B cell (primary cell): Measurements from ENCODE around the gene SLIRP. TPM values are rescaled to one million over a fixed set of nuclear protein-coding genes. Genes with fewer than 3 reads are reported as not detected.

Experiments
- ATAC-seq: fragments of 200-7000 bp; cut with Tn5 transposase; one replicate; pipeline ENCODE4 v1.10.0; 2021; ENCODE audit warnings: low read depth, mild to moderate bottlenecking, moderate number of reproducible peaks, moderate library complexity
- CTCF ChIA-PET: fragments of 350-600 bp; sonication (Branson Sonifier 250); formaldehyde crosslinking; loops from one replicate; lab custom pipeline; 2021; ENCODE audit warnings: antibody characterized with exemption, inconsistent platforms; lab: Charles Lee
- POLR2A ChIA-PET: fragments of 350-600 bp; sonication (Branson Sonifier 250); formaldehyde crosslinking; loops from one replicate; lab custom pipeline; 2021; ENCODE audit warnings: antibody characterized with exemption; lab: Charles Lee
- DNase-seq: peaks from one replicate; pipeline ENCODE4 v3.0.0; 2013
- H2AFZ ChIP-seq: 2 replicates; pipeline ENCODE4 v1.6.1; 2012; ENCODE audit warnings: mild to moderate bottlenecking, low read depth, low read length; ENCODE audit not compliant: insufficient read depth, poor library complexity, severe bottlenecking
- H3K27ac ChIP-seq, 2 donors: 1 replicate in 1 of 2; 2 replicates in 1 of 2; pipeline ENCODE4 v1.5.1; 2012 to 2013; ENCODE audit warnings: low read length in 2 of 2, mild to moderate bottlenecking in 2 of 2, moderate library complexity in 1 of 2
- H3K27me3 ChIP-seq, 4 experiments: fragments of 200-600 bp in 1 of 4; sonication (generic) in 1 of 4; replicated peaks in 1 of 4; 1 replicate in 2 of 4; 2 replicates in 2 of 4; pipeline versions ENCODE4 v1.6.1 to v1.7.0; 2013 to 2016; ENCODE audit warnings: low read length in 3 of 4, mild to moderate bottlenecking in 2 of 4, mixed read lengths in 1 of 4, moderate library complexity in 1 of 4; ENCODE audit not compliant: insufficient read depth in 4 of 4, control insufficient read depth in 3 of 4; ENCODE audit errors: control extremely low read depth in 1 of 4
- H3K36me3 ChIP-seq, 2 experiments: replicated peaks in 1 of 2; 1 replicate in 1 of 2; 2 replicates in 1 of 2; pipeline versions ENCODE4 v1.6.1 to v1.7.1; 2013; ENCODE audit warnings: low read length in 1 of 2; ENCODE audit not compliant: insufficient read depth in 2 of 2, control insufficient read depth in 1 of 2; ENCODE audit errors: control extremely low read depth in 1 of 2, extremely low read depth in 1 of 2
- H3K4me1 ChIP-seq, 2 donors: fragments of 200-600 bp in 1 of 2; sonication (generic) in 1 of 2; 1 replicate in 1 of 2; 2 replicates in 1 of 2; pipeline versions ENCODE4 v1.5.1 to v1.6.1; 2013 to 2017; ENCODE audit warnings: low read length in 2 of 2; ENCODE audit not compliant: control insufficient read depth in 2 of 2, insufficient read depth in 2 of 2
- H3K4me2 ChIP-seq: replicated peaks from 2 replicates; pipeline ENCODE3; 2012; ENCODE audit warnings: mild to moderate bottlenecking, low read depth, low read length; ENCODE audit not compliant: poor library complexity, severe bottlenecking
- H3K4me3 ChIP-seq, 5 experiments: fragments of 200-600 bp in 1 of 5; sonication (generic) in 1 of 5; 1 replicate in 3 of 5; 2 replicates in 2 of 5; pipeline versions ENCODE4 v1.5.1 to v1.7.0; 2011 to 2016; ENCODE audit warnings: low read length in 4 of 5, mild to moderate bottlenecking in 4 of 5, low read depth in 2 of 5, control low read depth in 1 of 5, moderate library complexity in 1 of 5; ENCODE audit not compliant: insufficient read depth in 1 of 5; ENCODE audit errors: control extremely low read depth in 1 of 5, extremely low read depth in 1 of 5
- H3K79me2 ChIP-seq: fragments of 200-600 bp; sonication (generic); one replicate; pipeline ENCODE4 v1.6.0; 2016; ENCODE audit warnings: low read length; ENCODE audit not compliant: control insufficient read depth, insufficient read depth
- H3K9ac ChIP-seq: fragments of 200-600 bp; sonication (generic); 2 replicates; pipeline ENCODE4 v1.6.1; 2017; ENCODE audit warnings: mild to moderate bottlenecking, low read length, moderate library complexity
- H3K9me3 ChIP-seq, 3 donors: one replicate each; pipeline versions ENCODE4 v1.6.1 to v1.7.1; 2013; ENCODE audit warnings: low read length in 2 of 3; ENCODE audit not compliant: control insufficient read depth in 2 of 3, insufficient read depth in 1 of 3; ENCODE audit errors: control extremely low read depth in 1 of 3
- H4K20me1 ChIP-seq: 2 replicates; pipeline ENCODE4 v1.6.0; 2012; ENCODE audit warnings: mild to moderate bottlenecking, low read length; ENCODE audit not compliant: insufficient read depth, control insufficient read depth, poor library complexity, severe bottlenecking
- H3K27ac Mint-ChIP-seq: one replicate; pipeline ENCODE4 v1.8.0; 2021; ENCODE audit warnings: mixed read lengths
- H3K27me3 Mint-ChIP-seq: one replicate; pipeline ENCODE4 v1.8.0; 2021; ENCODE audit warnings: mixed read lengths
- H3K4me1 Mint-ChIP-seq: one replicate; pipeline ENCODE4 v1.8.0; 2021; ENCODE audit warnings: mixed read lengths
- H3K4me3 Mint-ChIP-seq: one replicate; pipeline ENCODE4 v1.8.0; 2021; ENCODE audit warnings: mixed read lengths
- H3K9me3 Mint-ChIP-seq: one replicate; pipeline ENCODE4 v1.8.0; 2022; ENCODE audit warnings: mixed read lengths; ENCODE audit not compliant: insufficient read depth
- EZH2 ChIP-seq: IDR thresholded peaks from 2 replicates; pipeline ENCODE4 v1.6.1; 2012; ENCODE audit warnings: borderline replicate concordance, low read depth, mild to moderate bottlenecking, moderate library complexity, low read length; ENCODE audit not compliant: insufficient read depth, poor library complexity, severe bottlenecking
- whole genome bisulfite sequencing: methylation state at CpG from one replicate; pipeline ENCODE4 v1.1.5; 2013; ENCODE audit warnings: missing lambda C conversion rate; ENCODE audit not compliant: insufficient coverage; 5-methylcytosine and 5-hydroxymethylcytosine counted together
- intact Hi-C: fragments of 100-400 bp; cut with micrococcal nuclease; formaldehyde crosslinking; loops from one replicate; pipeline ENCODE4 v1.10.0; 2022
- polyA plus RNA-seq: library from polyadenylated mRNA; depleted of rRNA; stranded (reverse); fragments of >200 nt; gene quantifications from 2 replicates; pipeline ENCODE4 v1.2.3, GENCODE V29; 2012
- total RNA-seq, 2 donors: library from RNA; stranded (reverse); fragments of 120-200 nt in 1 of 2; gene quantifications; 1 replicate in 1 of 2; 2 replicates in 1 of 2; pipeline versions ENCODE4 v1.2.3 to v1.2.4, GENCODE V29; 2013 to 2022
- TF ChIP-seq, protein P1 (sequence below): fragments of 200-600 bp; IDR thresholded peaks from one replicate; pipeline ENCODE4 v1.8.0; 2022; ENCODE audit warnings: antibody characterized with exemption, mild to moderate bottlenecking

SLIRP gene
- total and polyA plus RNA-seq, 2 donors (not counting 1 experiment from before 2014, with no cell fraction given), result 33.8 to 36.7 TPM

DNA sequence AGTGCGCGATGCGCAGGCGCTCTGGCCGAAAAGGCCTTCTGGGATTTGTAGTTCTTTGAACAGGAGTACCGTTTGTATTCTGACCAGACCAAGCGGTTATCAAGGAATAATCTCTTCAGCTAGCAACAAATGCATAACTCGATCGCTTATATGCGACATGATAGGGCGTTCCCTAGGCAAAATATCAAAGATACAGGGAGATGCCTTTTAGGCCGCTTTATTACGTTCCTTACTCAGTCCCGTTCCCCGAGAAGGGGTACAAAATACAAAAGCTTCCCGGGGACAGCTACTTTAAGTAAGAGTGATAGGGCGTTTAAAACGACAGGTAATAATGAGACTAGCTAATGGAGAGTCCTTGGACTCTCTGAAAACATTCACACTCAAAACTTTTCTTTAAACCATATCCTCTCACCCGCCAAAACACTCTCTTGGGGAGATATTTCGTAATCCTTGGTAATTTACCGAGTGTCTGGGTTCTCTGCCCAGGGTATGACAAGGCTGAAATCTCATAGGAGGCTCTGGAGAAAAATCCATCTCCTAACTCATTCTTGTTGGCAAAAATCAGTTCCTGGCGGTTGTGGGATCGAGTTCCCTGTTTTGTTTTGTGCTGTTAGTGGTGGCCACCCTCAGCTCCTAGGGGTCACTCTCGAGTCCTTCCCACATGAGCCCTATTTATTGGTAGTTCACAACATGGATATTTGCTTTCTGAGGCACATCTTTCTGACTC is 53.5 kb downstream of the SLIRP start:
- ATAC-seq (no peak), DNase-seq (no peak)
- CTCF ChIA-PET, result interaction anchor here (1.1 to 1.6 kb wide), 3 partner anchors 37 to 446 kb away, joined by 3 to 5 read pairs (median 3); partner anchors contain the start of gene ADCK1
- POLR2A ChIA-PET, result interaction anchor here (0.5 to 1.5 kb wide), 3 partner anchors 39 to 441 kb away, joined by 4 to 5 read pairs (median 4); partner anchors contain the start of genes ADCK1, GSTZ1 and POMT2
- H3K9me3 ChIP-seq, result no peaks in the 10 kb centered on the region
- H3K4me3 Mint-ChIP-seq, result peak overlapping the region; percentile 97
- H3K4me2 ChIP-seq, result peak overlapping the region; percentile 86
- H3K4me3 ChIP-seq, result peak overlapping the region; percentile 82 to 98 (median 92)
- peaks cover 0 to 13% of the 10 kb centered on the region in 2 experiments for H3K36me3 ChIP-seq
- H3K4me1 Mint-ChIP-seq, result peaks cover 36% of the 10 kb centered on the region
- H3K27ac ChIP-seq, result peak overlapping the region; percentile 97
- no peaks in the 10 kb centered on the region for H3K27me3 ChIP-seq
- intact Hi-C loops, result loop anchor here (1.0 to 10.0 kb wide), 7 partner anchors 39 to 663 kb away; partner anchors contain the start of genes ADCK1, ALKBH1, CIPC and GSTZ1
- WGBS, result 0% methylated on average over 15 of the region's 24 CpGs
- H3K9me3 Mint-ChIP-seq, result no peaks in the 10 kb centered on the region
- H3K27ac Mint-ChIP-seq, result peak overlapping the region; percentile 97
- peaks cover 23 to 24% of the 10 kb centered on the region in 2 donors for H3K4me1 ChIP-seq
- H2AFZ ChIP-seq, result peak overlapping the region; percentile 88
- H3K79me2 ChIP-seq, result peaks cover 46% of the 10 kb centered on the region
- peak overlapping the region; percentile 96 for H3K9ac ChIP-seq
- TF ChIP-seq EZH2, result no peak
- TF ChIP-seq, protein P1, sequence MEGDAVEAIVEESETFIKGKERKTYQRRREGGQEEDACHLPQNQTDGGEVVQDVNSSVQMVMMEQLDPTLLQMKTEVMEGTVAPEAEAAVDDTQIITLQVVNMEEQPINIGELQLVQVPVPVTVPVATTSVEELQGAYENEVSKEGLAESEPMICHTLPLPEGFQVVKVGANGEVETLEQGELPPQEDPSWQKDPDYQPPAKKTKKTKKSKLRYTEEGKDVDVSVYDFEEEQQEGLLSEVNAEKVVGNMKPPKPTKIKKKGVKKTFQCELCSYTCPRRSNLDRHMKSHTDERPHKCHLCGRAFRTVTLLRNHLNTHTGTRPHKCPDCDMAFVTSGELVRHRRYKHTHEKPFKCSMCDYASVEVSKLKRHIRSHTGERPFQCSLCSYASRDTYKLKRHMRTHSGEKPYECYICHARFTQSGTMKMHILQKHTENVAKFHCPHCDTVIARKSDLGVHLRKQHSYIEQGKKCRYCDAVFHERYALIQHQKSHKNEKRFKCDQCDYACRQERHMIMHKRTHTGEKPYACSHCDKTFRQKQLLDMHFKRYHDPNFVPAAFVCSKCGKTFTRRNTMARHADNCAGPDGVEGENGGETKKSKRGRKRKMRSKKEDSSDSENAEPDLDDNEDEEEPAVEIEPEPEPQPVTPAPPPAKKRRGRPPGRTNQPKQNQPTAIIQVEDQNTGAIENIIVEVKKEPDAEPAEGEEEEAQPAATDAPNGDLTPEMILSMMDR, result no peak
- peaks cover 31% of the 10 kb centered on the region for H4K20me1 ChIP-seq
- H3K27me3 Mint-ChIP-seq, result no peaks in the 10 kb centered on the region

DNA sequence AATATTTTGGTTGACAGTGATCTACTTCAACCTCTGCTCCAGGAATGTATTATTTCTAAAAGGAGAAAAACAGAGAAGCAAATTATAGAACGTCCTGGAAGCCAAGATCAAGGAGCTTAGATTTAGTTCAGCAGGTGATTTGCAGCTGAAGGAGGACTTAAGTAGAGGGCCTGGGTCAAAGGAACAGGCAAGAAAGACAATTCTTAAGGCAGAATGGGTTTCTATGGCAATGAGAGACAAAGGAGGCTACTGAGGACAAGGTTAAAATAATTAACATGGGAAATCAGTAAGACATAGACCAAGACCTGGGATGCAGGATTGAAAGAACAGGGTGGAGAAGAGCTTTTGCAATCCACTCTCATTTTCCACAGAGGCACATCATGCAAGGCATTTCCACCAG is 55.4 kb downstream of the SLIRP start:
- 75% methylated on average over 1 of the region's 1 CpG for WGBS
- Histone ChIP-seq H4K20me1 (peaks cover 16% of the 10 kb centered on the region), H3K4me1 (peaks cover 23% of the 10 kb centered on the region in 2 donors), H3K4me3 (no peak overlapping the region), H2AFZ (no peak overlapping the region), H3K9me3 (no peaks in the 10 kb centered on the region), H3K4me2 (no peak overlapping the region), H3K79me2 (peaks cover 26% of the 10 kb centered on the region), H3K27me3 (no peaks in the 10 kb centered on the region), H3K27ac (no peak overlapping the region), H3K9ac (no peak overlapping the region), H3K36me3 (peaks cover 0 to 8% of the 10 kb centered on the region in 2 experiments)
- DNase-seq (no peak), ATAC-seq (no peak)
- ChIA-PET POLR2A (interaction anchor here (0.6 kb wide), 1 partner anchor 29 kb away, joined by 4 read pairs; no protein-coding TSS in a partner anchor), CTCF (interaction anchor here (1.0 kb wide), 1 partner anchor 214 kb away, joined by 3 read pairs; no protein-coding TSS in a partner anchor)
- Mint-ChIP-seq H3K27ac (no peak overlapping the region), H3K27me3 (no peaks in the 10 kb centered on the region), H3K4me3 (no peak overlapping the region), H3K4me1 (peaks cover 27% of the 10 kb centered on the region), H3K9me3 (no peaks in the 10 kb centered on the region)
- intact Hi-C loops, result loop anchor here (10.0 kb wide), 1 partner anchor 389 kb away; the partner anchor contains the start of genes SAMD15 and TMED8
- TF ChIP-seq, protein P1, result no peak
- TF ChIP-seq EZH2, result no peak
